HG02981 (cell line): ENCODE data around the gene OR52B2.
A peak's percentile ranks its signal among the peaks of the same experiment; 100 is the strongest.

Experiments
- ATAC-seq: cut with Tn5 transposase; IDR thresholded peaks from one replicate; pipeline ENCODE4 v1.9.1; 2021; ENCODE audit warnings: mild to moderate bottlenecking, moderate library complexity; ENCODE audit not compliant: unreplicated experiment

Gene OR52B2

DNA sequence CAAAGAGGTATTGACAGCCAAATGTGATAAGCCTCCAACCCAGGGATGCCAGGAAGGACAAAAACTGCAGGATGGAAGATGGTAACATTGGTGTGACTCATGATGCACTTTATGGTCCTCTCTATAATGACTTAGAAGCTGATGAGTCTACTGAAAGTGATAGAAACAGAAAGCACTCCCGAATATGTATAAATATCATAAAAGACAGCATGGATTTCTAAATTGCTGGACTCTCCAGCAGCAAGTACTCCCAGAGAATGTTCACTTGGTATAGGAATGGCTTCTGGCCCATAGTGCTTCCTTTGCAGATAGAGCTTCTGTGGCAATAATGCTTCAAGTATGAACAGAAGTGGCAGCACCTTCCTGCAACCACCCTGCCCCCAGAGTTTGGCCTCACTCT lies at the start of gene OR52B2:
Gene OR52B2, minus strand, starts transcription at position 101 of the 400 bp plus-strand sequence. Its CDS starts 0 bp downstream, at position 101.
- ATAC-seq = no peak

DNA sequence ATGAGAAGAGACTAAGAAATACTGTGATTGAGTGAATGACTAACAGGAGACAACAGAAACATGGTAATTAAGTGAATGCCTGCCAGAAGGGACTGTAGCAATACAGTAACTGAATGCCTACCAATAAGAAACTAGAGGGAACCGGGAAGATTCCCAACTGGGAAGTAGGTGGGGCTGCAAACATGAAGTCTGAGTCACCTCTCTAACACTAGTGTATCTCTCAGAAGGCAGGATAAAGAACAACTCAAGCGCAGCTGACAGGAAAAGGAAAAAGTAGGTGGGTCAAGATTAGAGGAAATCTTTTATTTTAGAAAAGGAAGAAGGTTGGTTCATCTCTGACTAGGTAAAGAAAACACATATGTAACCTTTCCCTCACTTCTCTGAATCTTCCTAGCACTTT lies 49.2 kb upstream of the OR52B2 start:
- ATAC-seq = no peak

DNA sequence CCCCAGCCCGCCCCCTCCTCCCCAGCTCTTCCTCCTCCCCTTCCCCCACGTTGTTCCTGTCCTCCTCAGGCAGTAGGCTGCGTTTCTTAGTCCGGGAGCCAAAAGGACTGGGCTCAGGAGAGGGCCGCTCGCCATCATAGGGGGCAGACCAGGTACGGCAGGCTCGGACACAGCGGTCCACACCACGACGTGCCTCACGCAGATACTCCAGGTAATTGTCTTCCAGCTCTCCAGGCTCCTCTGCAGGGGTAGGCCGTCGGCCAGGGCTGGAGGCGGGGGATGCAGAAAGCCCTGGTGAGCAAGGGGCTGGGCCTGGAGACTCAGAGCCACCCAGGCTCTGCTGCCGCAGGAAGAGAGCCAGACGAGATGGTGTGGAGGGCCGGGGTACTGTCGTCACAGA lies 47.6 kb upstream of the OR52B2 start:
- no peak for ATAC-seq

DNA sequence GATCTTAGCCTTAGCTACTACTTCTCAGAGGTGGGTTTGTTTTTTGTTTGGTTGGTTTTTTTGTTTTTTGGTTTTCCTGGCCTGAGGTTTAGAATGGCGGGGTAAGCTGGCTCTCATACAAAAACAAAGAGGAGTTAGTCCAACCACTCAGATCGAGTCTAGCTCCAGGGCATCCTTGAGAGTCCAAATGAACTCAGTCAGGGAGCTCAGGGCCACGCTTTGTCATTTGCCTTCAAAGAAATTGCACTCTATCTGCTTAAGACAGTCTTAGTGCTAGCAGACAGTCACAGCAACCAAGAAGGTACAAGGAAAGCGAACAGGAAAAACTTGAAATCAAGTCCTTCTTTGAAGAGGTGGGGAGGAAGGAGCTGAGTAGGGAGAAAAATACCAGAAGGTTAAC lies 46.4 kb upstream of the OR52B2 start:
- ATAC-seq = no peak

- no peak for ATAC-seq
Measured at GRCh38 chr11:6214530-6214929, 44.4 kb upstream of the OR52B2 start.

GRCh38 chr11:6210274-6210955 lies 40.3 kb upstream of the OR52B2 start:
- ATAC-seq = no peak

DNA sequence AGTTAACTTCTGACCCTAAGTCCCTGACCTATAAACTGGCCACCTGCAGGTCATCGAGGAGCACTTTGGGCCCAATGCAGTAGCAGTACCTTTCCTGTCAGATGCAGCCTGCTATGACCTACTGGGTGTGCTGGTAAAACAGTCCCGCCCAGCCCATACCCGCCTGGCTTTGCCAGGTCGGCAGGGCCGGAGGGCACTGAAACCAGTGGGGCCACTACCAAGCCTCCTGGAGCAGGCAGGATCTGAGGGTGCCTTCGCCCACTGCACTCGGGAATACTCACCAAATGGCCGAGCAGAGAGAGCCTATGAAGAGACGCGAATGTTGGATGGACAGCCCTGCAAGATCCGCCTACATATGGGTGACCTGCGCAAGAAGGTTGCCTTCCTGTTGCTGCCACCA lies 39.7 kb upstream of the OR52B2 start:
- no peak for ATAC-seq

- ATAC-seq = no peak
Measured at GRCh38 chr11:6206456-6207180, 36.5 kb upstream of the OR52B2 start.

DNA sequence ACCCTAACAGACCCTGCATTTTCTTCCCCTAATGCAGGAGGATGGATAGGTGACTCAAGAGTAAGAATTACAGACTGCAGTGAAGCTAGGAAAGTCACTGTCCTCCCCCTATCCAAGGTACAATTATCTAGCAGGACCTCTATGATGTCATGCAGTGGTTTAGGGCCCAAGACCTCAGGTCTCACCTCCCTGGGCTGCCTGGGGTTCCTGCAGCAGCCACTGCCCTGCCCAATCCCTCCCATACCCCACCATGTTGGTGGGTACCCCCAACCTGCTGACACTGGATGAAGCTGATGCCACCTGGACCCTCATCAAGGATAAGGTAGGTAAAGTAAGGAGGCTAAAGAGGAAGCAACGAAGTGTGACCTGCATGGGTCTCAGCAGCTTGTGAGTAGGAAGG lies 35.2 kb upstream of the OR52B2 start, which contains the start of gene C11orf42:
Gene C11orf42, plus strand, starts transcription at position 192 of the 400 bp plus-strand sequence. Its CDS starts 59 bp downstream, at position 251.
- no peak for ATAC-seq

DNA sequence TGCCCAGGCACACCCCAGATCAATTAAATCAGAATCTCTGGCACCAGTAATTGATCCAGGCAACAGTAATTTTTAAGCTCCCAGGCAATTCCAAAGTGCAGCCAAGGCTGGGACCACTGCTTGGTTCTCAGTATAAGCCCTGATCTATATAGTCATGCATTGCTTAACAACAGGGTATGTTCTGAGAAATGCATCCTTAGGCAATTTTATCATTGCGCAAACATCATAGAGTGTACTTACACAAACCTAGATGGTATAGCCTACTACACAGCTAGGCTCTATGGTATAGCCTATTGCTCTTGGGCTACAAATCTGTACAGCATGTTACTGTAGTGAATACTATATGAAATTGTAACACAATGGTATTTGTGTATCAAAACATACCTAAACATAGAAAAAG lies 34.6 kb upstream of the OR52B2 start:
- no peak for ATAC-seq

GRCh38 chr11:6203327-6203726 lies 33.2 kb upstream of the OR52B2 start:
- ATAC-seq = peak; percentile 81

- ATAC-seq = no peak
Measured at GRCh38 chr11:6202041-6202440, 31.9 kb upstream of the OR52B2 start.

GRCh38 chr11:6201481-6201880 lies 31.4 kb upstream of the OR52B2 start:
- ATAC-seq = no peak

GRCh38 chr11:6200975-6201374 lies 30.8 kb upstream of the OR52B2 start:
- no peak for ATAC-seq

DNA sequence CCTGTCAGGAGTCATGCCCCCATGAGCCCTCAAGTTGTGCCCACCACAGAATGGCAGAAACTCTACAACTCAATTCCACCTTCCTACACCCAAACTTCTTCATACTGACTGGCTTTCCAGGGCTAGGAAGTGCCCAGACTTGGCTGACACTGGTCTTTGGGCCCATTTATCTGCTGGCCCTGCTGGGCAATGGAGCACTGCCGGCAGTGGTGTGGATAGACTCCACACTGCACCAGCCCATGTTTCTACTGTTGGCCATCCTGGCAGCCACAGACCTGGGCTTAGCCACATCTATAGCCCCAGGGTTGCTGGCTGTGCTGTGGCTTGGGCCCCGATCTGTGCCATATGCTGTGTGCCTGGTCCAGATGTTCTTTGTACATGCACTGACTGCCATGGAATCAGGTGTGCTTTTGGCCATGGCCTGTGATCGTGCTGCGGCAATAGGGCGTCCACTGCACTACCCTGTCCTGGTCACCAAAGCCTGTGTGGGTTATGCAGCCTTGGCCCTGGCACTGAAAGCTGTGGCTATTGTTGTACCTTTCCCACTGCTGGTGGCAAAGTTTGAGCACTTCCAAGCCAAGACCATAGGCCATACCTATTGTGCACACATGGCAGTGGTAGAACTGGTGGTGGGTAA lies 29.2 kb upstream of the OR52B2 start, which contains the start of gene OR52W1:
Gene OR52W1, plus strand, starts transcription at position 51 of the 637 bp plus-strand sequence. Its CDS starts 0 bp downstream, at position 51.
- ATAC-seq = no peak

DNA sequence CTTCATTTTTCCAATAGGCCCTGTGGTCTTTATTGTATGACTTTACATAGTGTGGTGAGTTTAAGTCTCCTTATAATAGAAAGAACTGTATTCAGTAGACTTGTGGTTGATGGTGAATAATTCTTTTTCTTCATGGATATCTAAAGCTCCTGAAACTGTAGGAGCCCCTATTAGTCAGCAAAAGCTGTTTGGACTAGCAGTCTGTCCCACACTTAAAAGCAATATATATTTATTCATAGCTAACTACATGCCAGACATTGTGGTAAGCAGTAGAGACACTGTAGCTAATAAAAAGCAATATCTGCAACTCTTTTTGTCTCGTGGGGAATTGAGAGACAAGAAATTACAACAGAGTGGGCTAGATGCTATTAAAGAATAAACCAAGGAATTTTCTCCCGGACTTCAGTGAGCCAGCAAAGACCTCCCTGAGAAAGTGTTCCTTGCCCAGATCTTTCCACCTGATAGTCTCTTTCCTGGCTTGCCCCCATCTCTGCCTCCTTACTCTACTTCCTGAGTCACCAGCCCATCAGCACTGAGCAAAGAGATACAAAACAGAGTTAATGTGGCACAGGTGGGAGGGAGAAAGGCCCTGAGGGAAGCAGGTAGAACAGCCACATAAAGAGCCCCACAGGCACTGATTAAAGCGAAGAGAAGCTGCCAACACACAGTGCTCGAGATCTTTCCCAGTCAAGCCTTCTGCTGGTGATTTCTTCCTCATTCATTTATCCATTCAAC lies 27.5 kb upstream of the OR52B2 start:
- ATAC-seq = no peak

DNA sequence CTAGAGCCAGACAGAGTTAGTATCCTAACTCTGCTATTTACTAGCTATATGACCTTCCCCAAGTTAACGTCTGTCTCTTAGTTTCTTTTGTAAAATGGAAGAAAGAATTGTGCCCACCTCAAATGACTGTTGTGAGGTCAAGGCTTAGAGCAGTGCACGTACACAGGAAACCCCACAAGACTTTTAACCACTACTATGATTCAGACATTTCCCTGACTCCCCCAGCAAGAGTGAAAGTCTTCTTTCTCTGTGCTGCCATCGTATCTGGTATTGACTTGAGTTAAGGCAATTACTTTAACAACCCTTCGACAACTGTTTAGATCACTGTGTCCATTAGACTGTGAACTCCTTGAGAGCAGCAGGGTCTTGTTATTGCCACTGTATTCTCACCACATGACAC lies 26.3 kb upstream of the OR52B2 start:
- ATAC-seq = no peak

DNA sequence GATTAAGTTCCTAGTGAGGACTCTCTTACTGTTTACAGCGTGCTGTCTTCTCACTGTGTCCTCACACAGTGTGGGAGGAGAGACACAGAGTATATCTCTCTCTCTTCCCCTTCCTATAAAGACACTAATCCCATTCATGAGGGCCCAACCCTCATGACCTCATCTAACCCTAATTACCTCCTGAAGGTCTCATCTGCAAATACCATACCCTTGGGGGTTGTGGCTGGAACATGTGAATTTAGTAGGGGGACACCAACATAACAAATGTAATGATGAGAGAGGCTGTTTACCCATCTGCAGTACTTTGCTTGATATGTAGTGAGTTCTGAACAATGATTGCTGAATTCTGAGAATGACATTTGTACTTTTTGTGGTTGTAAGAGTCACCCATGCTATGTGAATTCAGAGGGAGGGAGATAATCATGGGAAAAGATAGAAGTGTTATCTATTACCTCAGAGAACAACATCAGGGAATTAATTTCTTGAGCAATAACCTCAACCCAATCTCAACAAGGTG lies 24.0 kb upstream of the OR52B2 start:
- ATAC-seq = no peak

GRCh38 chr11:6191742-6192141 lies 21.6 kb upstream of the OR52B2 start:
- no peak for ATAC-seq

- ATAC-seq = no peak
Measured at GRCh38 chr11:6175440-6175839, 5.3 kb upstream of the OR52B2 start.
